ENCODE measurements around the gene SNX3.

DNA sequence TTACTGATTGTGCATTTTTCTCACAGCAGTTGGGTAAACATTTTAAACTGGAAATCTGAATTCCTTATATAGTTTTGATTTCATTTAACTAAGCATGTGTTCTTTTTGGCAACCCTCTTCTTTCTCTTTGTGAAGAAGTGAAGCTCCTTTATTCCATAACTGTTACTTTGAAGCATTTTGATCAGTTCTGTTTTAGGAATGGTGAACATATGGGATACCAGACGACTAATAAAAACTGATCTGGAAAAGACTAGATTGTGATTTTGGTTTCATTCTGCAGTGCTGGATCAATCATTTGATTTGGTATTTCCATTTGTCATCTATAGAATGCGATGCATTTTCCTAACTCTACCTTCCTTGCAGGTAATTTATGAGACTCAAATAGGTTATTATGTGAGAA is 43.8 kb upstream of the SNX3 start:
- TF ChIP-seq, protein P1, sequence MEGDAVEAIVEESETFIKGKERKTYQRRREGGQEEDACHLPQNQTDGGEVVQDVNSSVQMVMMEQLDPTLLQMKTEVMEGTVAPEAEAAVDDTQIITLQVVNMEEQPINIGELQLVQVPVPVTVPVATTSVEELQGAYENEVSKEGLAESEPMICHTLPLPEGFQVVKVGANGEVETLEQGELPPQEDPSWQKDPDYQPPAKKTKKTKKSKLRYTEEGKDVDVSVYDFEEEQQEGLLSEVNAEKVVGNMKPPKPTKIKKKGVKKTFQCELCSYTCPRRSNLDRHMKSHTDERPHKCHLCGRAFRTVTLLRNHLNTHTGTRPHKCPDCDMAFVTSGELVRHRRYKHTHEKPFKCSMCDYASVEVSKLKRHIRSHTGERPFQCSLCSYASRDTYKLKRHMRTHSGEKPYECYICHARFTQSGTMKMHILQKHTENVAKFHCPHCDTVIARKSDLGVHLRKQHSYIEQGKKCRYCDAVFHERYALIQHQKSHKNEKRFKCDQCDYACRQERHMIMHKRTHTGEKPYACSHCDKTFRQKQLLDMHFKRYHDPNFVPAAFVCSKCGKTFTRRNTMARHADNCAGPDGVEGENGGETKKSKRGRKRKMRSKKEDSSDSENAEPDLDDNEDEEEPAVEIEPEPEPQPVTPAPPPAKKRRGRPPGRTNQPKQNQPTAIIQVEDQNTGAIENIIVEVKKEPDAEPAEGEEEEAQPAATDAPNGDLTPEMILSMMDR (IDR thresholded peaks at IDR 0.05), result no peak
- TF ChIP-seq POLR2AphosphoS5 (IDR thresholded peaks at IDR 0.05) (no peak), POLR2A (IDR thresholded peaks at IDR 0.05) (no peak), EP300 (IDR thresholded peaks at IDR 0.05; ENCODE audit: low read depth) (no peak)

Measured in transverse colon (tissue), 4 donors.